GM12865 (cell line): Measurements from ENCODE around the gene LRRC46.
A peak's percentile ranks its signal among the peaks of the same experiment; 100 is the strongest.

Experiments
- DNase-seq: peaks from one replicate; pipeline ENCODE4 v3.0.0; 2010; ENCODE audit warnings: low read depth
- H3K4me3 ChIP-seq: 2 replicates; pipeline ENCODE4 v1.5.1; 2011; ENCODE audit warnings: mild to moderate bottlenecking, low read depth, low read length, control low read depth
- TF ChIP-seq, protein P1 (sequence below): IDR thresholded peaks from 2 replicates; pipeline ENCODE4 v1.5.1; 2011; ENCODE audit warnings: low read length, control low read depth, low read depth, inconsistent platforms; ENCODE audit not compliant: insufficient read depth; ENCODE audit errors: missing control alignments

The LRRC46 gene

DNA sequence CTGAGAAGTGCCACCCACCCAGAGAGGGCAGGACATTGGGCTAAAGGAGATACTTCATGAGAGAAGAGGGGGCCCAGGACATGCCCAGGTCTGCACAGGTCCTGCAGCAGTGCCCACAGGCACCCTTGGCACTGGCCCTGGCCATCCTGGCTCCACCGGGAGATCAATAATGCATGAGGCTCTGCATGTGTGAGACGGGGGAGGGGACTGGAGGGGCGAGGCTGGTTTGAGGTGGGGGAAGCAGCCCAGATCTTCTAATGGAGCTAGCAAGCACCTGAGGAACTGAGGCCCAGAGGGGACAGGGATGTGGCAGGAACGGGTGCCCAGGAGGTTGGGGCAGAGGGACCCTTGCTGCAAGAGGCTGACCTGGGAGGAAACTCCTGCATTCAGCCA is 10.4 kb upstream of the LRRC46 start:
- no peak for DNase-seq
- TF ChIP-seq, protein P1, sequence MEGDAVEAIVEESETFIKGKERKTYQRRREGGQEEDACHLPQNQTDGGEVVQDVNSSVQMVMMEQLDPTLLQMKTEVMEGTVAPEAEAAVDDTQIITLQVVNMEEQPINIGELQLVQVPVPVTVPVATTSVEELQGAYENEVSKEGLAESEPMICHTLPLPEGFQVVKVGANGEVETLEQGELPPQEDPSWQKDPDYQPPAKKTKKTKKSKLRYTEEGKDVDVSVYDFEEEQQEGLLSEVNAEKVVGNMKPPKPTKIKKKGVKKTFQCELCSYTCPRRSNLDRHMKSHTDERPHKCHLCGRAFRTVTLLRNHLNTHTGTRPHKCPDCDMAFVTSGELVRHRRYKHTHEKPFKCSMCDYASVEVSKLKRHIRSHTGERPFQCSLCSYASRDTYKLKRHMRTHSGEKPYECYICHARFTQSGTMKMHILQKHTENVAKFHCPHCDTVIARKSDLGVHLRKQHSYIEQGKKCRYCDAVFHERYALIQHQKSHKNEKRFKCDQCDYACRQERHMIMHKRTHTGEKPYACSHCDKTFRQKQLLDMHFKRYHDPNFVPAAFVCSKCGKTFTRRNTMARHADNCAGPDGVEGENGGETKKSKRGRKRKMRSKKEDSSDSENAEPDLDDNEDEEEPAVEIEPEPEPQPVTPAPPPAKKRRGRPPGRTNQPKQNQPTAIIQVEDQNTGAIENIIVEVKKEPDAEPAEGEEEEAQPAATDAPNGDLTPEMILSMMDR: no peak
- H3K4me3 ChIP-seq: peak overlapping the region; percentile 94

DNA sequence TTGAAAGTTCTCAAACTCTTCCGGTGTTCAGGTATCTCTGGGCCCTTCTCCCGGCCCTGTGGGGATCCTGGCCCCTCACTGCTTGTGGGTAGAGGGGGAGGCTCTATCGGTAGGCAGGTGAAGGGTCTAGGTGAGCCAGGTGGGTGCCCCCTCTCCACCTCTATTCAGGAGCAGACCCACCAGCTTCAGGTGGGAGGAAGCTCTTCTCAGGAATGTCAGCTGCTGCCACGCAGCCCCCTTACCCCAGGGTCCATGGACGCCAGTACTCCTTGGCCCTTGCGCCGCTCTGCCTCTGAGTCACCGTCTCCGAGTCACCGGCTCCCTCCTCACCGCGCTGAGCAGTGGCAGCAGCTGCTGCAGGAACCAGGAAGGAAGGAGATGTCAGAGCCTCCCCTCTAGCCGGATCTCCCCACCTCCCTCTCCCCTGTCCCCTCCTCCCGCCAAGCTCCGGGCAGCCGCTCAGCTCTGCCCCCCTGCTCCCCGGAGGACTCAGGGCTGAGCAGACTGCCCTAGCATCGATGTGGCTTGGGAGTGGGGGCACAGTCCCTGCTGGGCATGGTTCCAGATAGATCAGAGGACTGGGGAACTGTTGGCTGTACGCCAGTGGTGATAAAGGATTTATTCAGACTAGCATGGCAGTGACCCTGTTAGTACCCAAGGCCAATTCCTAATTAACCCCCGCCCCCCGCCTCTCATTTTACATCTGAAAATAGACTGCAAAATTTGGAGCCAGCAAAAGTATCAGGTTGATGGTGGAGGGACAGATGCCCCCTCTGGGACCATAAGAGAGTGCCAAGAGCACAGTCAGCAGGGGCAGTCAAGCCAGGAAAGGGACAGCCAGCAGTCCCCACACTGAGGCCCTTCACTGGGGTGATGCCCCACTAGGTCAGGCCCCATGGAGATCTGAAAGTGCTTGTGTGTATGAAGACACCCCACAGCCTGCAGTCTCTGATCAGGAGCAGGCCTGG is 9.8 kb upstream of the LRRC46 start, which contains the start of gene OSBPL7:
Gene OSBPL7 (minus strand): TSS at position 371 of the 968 bp plus-strand sequence. CDS start 1,516 bp downstream, outside the sequence.
- H3K4me3 ChIP-seq: peak within 1 kb of the TSS; percentile 94
- DNase-seq: peak; percentile 85
- TF ChIP-seq, protein P1: peak; percentile 22

DNA sequence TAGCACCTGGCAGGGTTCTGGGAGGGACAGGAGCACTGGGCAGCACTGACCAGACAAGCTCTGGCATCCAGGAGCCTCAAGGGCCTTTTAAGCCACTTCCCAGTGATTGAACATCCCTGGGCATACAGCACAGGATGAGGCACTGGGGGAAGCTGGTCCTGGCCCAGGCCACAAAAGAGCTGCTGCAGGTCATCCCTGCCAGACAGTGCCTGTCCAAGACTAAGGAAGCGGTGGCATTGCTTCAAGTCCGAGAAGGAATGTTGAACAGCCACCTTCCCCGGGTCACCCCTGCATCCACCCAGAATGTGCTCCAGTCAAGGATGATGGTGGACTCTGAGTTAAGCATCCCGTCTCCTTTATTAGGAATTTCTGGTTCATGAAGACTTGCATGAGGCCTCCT is 8.7 kb upstream of the LRRC46 start:
- no peak for DNase-seq
- H3K4me3 ChIP-seq: no peak overlapping the region
- TF ChIP-seq, protein P1: no peak

DNA sequence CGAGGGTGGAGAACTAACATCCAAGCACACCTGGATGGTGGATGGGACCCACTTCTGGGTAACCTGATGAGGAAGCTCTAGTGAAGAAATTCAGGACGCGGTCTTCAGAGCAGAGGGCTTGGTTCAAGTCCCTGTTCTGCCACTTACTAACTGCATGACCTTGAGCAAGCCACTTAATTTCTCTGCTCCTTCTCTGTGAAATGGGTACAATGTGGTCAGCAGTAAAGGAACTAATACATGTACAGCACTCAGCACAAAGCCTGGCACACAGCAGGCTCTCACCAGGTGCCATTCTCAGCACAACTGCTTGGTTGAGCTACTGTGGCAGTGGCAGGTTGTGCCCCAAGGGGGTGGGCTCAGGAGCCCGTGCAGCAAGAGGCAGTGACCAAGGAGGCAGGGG is 8.0 kb upstream of the LRRC46 start:
- no peak overlapping the region for H3K4me3 ChIP-seq
- TF ChIP-seq, protein P1: no peak
- no peak for DNase-seq

DNA sequence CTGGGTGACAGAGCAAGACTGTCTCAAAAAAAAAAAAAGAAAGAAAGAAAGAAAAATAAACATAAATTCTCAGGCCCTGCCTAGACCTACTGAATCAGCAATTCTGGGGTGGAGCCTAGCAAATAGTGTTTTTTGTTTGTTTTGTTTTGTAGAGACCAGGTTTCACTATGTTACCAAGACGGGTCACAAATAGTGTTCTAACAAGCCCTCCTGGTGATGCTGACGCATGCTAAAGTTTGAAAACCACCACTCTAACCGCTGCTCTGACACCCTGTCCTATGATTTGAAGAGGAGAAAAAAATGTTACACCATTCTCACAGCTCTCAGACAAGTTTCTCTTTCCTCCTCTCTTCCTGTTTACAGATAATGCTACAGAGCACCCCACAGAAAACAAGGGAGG is 1.6 kb upstream of the LRRC46 start:
- no peak overlapping the region for H3K4me3 ChIP-seq
- TF ChIP-seq, protein P1: no peak
- no peak for DNase-seq

DNA sequence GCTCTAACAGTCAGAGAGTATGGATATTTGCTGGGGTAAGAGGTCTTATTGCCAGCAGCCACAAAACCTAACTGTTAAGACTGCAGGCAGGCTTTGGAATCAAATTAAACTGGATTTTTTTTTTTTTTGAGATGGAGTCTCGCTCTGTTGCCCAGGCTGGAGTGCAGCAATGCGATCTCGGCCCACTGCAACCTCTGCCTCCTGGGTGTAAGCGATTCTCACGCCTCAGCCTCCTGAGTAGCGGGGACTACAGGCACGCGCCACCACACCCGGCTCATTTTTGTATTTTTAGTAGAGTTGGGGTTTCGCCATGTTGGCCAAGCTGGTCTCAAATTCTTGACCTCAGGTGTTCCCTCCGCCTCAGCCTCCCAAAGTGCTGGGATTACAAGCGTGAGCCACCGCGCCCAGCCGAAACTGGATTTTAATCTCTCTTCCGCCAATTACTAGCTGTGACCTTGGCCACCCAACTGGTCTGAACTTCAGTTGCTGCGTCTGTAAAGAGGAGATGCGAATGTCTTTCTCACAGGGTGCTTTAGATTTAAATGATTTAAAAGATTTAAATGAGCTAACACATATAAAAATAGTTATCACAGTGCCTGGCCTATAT is 971 bp upstream of the LRRC46 start:
- TF ChIP-seq, protein P1: no peak
- no peak for DNase-seq

More for the DNA sequence above, 971 bp upstream of the LRRC46 start:
- peak overlapping the region; percentile 81 for H3K4me3 ChIP-seq
